Measurements from ENCODE around the gene INTS11.

INTS11 gene

DNA sequence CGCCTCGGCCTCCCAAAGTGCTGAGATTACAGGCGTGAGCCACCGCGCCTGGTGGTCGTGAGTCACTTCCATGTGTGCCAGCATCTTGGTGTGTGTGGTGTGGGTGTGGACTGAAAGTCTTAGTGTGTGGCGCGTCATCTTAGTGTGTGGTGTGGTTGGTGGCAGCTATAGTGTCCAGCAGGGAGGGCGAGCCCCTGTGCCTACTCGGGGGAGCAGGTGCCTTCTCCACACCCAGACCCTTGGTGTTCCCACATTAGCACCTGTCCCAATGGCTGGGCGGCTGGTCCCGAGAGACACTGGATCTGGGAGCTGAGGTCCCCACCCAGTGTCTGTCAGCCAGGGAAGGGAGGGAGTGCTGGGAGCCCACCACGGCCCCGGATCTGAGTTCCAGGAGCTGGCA is 41.5 kb downstream of the INTS11 start:
- no peak for DNase-seq

DNA sequence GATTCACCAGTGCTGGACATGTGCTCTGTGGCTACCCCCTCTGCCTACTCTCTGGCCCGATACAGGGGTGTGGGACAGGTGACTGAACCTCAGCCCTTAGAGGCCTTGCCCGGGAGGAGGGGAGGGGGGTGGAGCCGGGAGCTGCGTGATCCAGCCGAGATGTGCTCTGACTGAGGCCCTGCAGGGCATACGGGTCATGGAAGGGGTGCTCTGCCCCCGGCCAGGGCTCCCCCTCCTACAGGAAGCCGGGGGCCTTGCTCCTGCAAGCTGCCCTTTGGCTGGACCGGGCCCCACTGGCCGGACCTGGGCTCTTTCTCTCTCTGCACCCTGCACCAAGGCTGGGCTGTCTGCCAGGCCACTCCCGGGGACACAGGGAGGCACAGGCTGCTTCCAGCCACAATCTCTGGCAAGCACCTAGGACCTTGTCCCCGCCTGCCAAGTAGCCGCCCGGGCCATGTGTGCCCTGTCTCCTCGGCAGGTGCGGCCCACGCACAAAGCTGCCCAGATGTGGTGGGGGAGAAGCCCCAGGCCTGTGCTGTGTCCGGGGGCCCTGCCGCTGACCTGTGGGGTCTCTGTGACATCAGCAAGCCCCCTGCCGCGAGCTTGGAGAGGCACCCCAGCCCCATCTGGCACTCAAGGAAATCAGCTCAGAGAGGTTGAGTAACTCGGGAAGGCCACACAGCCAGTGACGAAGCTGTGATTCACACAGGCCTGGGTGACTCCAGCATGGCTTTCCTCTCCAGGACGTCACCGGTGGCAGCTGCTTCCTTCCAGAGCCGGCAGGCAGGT is 42.7 kb downstream of the INTS11 start:
- no peak for DNase-seq

DNA sequence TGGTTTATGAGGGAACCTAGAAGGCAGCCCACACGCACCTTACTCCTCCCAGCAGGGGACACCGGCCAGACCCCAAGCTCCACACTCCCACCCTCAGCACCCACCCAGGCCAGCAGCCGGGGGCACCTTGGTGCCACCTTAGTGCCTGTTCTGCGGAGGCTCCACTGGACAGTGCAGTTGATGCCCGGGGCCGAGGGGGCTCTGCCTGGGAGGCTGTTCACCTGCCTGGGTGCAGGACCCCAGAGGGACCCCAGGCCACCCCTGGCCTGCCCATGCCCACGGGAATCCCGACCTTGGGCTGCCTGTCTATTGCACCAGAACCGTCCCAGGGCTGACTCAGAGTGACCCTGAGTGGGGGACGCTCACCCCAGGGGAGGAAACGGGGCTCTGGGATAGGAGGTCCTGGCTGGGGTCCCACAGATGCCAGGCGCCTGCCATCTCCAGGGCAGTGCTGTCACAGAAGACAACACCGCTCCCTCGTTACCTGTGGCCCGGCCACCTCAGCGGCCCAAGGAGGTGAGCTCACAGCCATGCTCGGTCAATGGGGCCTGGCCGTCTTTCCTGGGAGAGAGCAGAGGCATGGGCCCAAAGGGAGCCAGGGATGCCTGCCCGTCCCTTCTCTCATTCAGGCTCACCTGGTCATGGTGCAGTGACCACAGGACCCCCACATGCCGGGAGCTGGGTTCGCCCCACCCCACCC is 43.5 kb downstream of the INTS11 start:
- no peak for DNase-seq

DNA sequence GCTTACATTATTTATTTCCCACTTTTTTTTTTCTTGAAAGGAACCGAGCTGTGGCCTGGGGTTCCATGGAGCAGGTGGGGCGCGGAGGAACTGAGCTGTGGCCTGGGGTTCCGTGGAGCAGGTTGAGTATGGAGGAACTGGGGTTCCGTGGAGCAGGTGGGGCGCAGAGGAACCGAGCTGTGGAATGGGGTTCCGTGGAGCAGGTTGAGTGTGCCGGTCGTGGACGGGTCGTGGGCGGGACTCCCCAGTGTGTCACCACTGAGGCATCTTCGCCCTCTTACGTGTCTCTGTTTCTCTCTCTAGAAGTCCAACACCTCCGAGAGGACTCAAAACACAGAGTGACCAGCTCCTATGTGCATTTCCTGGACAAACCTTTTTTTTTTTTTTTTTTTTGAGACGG is 45.4 kb downstream of the INTS11 start:
- no peak for DNase-seq

DNA sequence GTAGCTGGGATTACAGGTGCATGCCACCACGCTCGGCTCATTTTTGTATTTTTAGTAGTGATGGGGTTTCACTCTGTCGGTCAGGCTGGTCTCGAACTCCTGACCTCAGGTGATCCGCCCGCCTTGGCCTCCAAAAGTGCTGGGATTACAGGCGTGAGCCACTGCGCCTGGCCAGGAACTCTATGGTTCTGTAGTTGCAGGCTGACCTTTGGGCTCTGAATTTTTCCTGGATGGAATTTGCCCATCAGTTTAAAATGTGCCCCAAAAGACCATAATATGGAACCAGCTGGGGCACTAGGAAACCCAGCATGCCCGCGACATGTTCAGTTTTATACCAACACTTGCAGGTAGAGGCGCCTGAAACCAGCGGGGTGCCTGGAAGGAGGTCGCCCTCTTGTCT is 45.8 kb downstream of the INTS11 start:
- DNase-seq = no peak

DNA sequence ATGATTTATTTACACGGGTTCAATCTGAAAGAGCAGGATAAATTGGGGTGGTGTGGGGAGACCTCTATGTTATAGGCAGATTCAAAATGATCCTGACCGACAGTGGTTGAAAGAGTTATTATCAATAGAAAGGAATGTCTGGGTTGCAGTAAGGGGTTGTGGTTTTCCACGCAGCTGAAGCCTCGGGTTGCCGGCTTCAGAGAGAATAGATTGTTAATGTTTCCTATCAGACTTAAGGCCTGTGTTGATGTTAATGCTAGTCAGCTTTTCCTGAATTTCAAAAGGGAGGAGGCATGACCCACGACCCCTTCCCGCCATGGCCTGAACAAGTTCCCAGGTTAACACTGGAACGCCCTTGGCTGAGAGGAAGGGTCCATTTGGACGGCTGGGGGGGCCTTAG is 48.6 kb downstream of the INTS11 start:
- DNase-seq = no peak

DNA sequence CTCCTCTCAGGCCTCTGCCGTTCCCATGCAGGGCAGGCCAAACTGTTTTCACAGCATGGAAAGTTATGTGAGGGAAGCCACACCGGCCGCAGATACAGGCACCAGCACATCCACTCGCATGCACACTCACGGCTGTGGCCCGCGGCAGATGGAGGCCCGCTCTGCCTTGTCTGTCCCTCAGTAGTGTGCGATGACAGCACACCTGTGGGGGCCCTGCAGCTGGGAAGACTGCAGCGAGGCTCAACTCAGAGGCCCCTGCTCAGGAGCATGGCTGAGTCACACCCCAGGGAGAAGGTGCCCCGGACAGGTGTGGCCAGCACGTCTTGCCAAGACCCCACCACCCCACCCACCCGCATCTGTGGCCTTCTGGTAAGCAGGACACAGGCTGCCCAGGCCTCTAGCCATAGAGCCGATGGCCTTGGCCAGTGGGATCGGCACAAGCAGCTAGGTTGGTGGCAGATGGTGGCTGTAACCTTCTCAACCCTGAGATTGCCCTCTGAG is 49.5 kb downstream of the INTS11 start:
- no peak for DNase-seq

DNA sequence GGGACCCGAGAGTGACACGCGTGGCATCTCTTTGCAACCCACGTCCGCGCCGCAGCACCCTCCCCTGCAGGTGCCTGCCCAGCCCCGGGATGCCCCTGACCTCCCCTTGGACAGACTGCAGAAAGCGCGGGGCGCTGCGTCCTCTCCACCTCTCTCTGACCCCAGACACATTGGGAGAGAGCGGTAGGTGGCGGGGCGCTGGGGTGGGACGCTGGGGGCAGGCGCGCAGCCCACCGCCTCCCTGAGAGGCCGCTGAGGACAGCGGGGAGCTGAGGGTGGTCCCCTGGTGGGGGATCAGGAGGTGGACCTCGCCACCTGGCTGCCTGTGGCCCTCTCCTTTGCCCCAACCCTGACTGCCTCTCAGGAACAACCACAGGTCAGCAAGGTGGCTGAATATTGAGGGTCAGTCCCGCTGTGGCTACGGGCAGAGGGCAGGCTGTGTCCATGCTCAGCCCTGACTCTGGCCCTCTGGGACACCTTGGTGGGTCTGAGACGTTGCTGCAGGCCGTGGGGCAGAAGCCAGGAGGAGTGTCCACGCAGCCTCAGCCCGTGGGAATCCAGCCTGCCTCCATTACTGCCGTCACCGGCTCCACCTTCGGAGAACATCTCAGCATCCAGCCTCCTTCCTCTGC is 50.0 kb downstream of the INTS11 start:
- no peak for DNase-seq

DNA sequence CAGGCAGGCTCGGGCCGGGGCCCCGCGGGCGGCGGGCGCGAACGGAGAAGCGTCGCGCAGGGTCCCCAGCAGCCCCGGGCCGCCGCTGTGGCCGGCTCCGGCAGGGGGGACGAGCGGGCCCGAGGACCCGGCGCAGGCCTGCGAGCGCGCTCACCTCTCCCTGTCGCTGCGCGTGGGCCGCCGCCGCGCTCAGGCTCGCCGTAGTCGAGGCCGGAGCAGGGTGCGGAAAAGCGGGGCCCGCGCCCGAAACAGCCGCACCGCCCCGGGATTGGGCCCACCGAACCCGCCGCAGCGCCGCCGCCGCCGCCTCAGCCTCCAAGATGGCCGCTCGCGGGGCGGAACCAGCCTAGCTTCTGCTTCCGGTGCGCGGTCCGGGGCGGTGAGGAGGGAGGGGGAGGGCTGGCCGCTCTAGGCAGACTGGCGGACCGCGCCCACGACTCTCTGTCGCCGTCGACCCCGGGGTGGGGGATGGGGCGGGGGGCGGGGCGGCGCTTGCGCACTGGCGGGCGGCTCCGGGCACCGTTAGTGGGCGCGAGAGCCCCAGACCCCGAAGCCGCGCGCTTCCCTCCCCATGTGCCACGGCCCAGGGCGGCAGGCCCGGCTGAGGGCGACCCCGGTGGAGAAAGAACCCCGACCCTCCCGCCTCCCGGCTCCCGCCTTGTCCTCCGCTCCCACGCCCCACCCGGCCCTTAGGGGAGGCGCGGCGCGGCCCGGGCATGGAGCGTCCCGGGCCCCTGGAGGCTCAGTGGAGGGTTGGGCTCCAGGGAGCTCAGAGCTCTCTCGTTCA is 50.8 kb downstream of the INTS11 start, which contains the start of gene UBE2J2:
TSS of gene UBE2J2 (minus strand) at position 343 of the 787 bp plus-strand sequence. CDS start 5,862 bp downstream, outside the sequence.
- DNase-seq = peak; percentile 89

DNA sequence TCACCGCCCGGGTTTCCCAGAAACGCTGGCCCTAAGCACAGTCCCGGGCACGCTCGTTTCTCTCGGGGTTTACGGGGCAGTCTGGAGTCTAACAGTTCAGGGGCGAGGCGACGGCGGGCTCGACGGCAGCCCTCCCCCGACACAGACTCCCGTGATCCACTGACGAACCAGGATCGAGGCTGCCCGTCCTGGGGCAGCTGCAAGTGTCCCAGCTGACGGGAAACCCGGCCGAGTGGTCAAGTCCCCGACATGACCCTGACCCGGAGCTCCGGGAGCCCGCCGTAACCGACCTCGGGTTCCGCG is 51.3 kb downstream of the INTS11 start:
- no peak for DNase-seq

DNA sequence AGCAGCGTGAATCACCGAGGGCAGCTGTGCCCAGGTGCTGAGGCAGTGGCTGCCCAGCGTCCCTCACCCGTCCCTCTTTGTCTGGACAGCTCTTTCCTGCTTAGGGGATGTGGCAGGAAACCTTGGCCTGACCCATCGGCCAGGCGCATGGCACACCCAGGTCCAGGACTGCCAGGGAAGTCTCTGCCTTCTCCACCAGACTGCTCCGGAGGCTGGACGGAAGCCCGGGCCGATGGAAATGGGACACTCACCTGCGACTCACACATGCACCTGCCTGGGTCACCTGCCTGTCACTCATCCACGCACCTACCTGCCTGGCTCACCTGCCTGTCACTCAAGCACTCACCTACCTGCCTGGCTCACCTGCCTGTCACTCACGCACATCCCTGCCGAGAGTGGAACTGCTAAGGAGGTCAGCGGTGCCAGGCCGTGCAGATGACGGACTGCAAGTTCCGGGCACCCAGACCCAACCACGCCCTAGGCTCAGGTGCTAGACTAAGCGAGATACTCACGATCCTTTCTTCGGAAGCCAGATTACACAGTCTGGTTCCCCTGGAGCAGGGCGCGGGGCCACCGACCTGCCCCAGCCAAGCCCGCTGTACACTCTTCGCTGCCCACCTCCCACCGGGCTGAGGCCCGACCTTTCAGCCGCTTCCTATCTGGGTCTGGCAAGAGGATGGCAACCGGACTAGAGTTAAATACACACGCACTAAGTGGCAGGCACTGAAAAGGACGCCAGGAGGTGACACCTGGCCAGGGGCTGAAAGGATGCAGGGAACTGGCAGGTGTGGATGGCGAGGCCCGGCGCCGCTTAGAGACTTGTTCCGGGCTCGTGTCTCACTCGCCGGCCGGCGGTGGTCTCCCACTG is 51.9 kb downstream of the INTS11 start:
- no peak for DNase-seq

DNA sequence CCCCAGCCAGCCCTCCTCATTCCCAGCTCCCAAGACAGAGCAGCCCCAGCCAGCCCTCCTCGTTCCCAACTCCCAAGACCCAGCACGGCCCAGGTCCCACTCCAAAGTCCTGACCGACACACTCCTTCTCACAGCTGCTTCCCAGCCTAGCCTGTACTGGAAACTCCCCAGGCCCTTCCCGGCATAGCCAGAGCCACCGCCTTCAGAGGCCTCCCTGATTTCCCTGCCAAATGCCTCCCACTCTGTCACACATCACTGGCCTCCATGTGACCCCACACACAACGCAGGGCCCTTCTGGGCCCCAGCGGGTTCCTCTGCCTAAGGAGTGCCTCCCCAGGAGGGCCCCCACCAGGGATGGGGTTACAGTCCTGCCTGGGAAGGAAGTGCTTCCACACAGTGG is 53.6 kb downstream of the INTS11 start:
- DNase-seq = no peak

DNA sequence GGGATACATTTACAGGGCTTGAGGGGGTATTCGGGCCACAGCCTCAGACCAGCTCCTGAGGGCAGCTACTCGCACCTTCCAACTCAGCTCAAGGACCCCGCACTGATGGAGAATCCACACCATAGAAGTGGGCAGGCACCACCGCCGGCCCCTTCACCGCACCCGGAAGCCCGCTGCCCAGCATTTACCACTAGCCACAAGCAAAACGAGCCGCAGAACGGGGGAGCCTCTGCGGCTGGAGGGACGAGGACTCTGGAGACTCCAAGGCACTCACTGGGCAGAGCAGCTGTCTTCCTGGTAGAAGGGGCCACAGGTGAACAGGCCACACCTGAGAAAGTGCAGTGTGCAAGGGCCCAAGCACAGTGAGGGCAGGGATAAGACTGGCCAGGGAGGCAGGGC is 56.2 kb downstream of the INTS11 start:
- DNase-seq = no peak

DNA sequence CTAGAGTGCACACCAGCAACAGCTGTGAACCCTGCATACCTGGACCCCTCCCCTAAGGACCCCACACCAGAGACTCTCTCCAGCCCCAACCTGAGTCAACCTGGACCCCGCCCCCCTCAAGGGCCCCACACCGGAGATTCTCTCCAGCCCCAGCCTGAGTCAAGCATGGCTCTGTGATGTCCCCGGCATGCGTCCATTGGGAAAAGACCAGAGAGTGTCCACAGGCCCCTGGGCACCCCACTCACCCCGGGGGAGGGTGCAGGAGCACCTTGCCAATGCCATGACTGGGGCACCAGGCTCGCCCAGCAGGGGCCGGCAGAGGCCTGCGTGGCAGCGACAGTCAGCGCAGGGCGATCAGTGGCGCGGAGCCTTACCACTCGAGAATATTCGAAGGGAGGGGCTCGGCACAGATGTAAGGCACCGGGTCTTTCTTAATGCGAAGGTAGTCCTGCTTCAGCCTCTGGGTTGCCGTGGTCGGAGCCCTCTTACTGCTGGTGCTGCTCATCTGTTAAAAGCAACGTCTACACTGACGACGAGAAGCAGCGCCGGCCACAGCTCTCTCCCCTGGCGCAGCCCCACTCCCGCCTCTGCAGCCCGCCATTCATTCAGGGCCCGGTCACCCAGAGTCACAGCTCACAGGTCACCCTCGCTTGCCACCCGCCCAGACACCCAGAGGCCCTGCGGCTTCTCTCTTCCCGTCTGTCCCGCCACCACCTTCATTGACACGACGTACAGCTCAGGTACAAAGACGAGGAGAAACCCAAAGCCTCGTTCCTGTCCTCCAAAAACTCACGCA is 56.8 kb downstream of the INTS11 start:
- no peak for DNase-seq

DNA sequence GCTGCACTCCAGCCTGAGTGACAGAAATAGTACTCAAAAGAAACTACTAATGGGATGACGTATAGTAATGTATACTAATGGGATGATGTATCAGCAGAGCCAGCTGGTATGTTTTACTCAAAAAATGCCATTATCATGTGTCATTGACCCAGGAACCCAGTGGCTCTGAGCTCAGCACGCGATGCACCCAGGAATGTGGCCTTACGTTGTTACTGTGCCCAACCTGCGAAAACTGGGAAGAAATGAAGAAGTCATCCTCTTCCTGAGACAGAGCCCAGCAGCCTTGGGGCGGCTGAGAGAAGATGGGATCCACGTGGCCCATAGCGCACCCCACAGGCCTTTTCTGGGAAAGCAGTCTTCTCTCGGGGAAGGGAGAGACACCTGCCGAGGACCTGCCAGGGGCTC is 59.6 kb downstream of the INTS11 start:
- DNase-seq = no peak

DNA sequence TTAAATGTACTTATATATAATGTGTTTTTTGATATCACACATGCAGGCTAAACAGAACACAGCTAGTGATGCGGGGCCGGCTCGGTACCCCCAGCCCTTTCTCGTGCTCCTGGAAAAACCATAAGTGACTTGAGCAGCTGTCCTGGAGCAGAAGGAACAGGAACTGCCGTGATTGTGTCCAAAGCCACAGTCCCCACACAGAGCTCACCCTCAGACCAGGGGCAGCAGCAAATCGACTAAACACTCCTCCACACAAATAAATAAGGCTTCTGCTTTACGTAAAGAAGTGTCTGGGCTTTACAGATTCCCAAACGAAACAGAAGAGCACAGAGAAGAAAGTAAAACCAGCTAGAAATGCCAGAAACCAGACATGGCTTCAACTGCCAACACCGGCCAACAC is 60.4 kb downstream of the INTS11 start:
- DNase-seq = no peak

DNA sequence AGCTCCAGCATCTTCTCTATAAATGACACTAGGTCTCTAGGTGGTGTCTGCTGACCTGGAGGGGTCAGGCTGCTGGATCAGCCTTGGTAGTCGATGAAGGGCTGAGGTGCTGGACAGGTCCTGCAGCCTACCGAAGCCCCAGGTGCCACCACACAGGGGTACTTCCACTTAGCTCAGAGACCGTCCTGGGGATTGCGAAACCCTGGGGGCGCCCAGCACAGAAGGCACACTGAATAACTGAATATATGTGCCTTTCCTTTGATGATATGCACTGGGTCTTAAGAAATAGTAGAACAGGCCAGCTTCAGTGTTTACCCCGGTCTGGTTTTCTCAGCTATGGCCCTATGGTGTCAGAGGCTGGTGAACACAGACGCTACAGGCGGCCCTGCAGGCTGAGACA is 61.7 kb downstream of the INTS11 start:
- DNase-seq = no peak

DNA sequence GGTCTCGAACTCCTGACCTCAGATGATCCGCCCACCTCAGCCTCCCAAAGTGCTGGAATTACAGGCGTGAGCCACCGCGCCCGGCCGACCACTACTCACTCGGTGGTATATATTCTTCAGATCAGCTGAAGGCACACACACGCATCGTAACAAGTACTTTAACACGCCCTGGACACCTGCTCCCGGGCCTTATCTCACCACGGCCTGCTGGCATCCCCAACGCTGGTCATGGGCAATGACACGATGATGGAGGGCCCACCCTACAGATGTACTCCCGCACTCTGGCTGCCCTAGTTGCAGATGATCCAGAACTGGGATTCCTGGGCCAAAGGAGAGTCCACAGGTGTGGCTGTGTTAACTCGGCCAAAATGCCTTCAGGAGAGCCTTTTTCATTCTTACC is 62.4 kb downstream of the INTS11 start:
- no peak for DNase-seq

Measured in activated CD4-positive, alpha-beta T cell treated with anti-CD3 and anti-CD28 coated beads for 1 hour (primary cell).